ENCODE data around the gene KIFC3.

DNA sequence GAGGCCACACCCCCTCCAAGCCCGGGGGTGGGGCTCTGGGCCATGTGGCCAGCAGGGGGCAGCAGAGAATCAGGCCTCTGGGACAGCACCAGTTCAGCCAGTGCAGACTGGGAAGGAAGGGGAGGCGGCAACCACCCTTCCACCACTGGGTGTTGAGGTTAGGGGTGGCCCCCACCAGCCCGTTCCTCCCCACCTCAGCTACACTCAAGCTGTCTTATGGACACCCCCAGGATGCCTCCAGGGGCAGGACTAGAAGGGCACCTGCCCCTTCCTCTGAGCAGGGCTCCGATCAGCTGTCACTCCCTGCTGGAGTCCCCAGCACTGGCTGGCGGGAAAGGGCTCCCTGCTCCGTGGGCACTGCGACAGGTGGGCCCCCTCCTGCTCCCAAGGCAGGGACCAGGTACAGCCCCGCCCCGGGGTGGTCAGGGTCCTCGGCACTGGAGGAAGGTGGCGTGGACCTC, 44.9 kb downstream of the KIFC3 start:
- TF ChIP-seq, protein P1, sequence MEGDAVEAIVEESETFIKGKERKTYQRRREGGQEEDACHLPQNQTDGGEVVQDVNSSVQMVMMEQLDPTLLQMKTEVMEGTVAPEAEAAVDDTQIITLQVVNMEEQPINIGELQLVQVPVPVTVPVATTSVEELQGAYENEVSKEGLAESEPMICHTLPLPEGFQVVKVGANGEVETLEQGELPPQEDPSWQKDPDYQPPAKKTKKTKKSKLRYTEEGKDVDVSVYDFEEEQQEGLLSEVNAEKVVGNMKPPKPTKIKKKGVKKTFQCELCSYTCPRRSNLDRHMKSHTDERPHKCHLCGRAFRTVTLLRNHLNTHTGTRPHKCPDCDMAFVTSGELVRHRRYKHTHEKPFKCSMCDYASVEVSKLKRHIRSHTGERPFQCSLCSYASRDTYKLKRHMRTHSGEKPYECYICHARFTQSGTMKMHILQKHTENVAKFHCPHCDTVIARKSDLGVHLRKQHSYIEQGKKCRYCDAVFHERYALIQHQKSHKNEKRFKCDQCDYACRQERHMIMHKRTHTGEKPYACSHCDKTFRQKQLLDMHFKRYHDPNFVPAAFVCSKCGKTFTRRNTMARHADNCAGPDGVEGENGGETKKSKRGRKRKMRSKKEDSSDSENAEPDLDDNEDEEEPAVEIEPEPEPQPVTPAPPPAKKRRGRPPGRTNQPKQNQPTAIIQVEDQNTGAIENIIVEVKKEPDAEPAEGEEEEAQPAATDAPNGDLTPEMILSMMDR (IDR thresholded peaks at IDR 0.05) = peak in 1 of 3 donors; percentile 83
- TF ChIP-seq POLR2A (IDR thresholded peaks at IDR 0.05) = no peak
